ENCODE data around the gene IL1RN. TPM values are rescaled to one million over a fixed set of nuclear protein-coding genes. Genes with fewer than 3 reads are reported as not detected.

IL1RN gene
- total and polyA plus RNA-seq, 2 of the 13 experiments (the other 11 are each of a cell fraction or from before 2014, with no cell fraction given) = 21.2 to 101 TPM

DNA sequence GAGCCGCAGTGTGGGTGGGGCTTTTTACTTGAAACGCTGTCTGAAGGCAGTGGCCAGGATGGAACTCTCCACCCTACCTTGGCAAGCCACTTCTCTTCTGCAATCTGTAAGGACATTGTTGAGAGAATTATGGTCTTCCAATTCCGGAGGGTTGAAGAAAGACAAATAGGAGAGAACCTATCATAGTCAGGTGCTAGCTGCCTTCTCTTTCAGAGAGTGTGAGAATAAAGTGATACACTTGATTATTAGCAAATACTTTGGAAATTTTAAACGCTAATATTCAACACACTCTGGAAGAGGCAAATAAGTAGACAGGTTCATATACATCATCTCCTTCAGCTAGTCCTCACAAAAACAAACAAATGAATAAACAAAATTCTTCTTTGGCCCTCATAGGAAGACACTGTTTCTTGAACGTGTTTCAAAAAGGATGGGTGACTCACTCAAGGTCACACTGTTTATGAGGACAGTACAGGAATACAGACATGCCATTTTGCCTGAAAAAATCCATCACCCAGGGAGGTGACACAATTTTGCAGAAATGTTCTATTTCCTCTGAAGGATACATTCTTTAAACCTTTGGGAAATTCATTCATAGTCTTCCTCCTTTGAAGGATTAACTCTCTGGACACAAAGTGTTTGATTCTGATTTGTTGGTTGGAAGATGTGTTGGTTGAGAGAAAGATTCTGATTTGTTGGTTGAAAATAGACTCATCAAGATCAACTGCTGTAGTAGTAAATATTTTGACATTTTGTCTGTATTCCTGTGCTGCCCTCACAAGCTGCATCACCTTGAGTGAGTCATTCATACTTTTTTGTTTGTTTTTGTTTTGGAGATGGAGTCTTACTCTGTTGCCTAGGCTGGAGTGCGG lies 2.2 kb upstream of the IL1RN start (continued):
- TF ChIP-seq, protein P1, sequence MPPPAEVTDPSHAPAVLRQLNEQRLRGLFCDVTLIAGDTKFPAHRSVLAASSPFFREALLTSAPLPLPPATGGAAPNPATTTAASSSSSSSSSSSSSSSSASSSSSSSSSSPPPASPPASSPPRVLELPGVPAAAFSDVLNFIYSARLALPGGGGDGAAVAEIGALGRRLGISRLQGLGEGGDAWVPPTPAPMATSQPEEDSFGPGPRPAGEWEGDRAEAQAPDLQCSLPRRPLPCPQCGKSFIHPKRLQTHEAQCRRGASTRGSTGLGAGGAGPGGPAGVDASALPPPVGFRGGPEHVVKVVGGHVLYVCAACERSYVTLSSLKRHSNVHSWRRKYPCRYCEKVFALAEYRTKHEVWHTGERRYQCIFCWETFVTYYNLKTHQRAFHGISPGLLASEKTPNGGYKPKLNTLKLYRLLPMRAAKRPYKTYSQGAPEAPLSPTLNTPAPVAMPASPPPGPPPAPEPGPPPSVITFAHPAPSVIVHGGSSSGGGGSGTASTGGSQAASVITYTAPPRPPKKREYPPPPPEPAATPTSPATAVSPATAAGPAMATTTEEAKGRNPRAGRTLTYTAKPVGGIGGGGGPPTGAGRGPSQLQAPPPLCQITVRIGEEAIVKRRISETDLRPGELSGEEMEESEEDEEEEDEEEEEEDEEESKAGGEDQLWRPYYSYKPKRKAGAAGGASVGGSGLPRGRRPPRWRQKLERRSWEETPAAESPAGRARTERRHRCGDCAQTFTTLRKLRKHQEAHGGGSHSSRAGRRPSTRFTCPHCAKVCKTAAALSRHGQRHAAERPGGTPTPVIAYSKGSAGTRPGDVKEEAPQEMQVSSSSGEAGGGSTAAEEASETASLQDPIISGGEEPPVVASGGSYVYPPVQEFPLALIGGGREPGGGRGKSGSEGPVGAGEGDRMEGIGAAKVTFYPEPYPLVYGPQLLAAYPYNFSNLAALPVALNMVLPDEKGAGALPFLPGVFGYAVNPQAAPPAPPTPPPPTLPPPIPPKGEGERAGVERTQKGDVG (CRISPR knock-in tag; IDR thresholded peaks at IDR 0.05; ENCODE audit: borderline replicate concordance) = no peak
- TF ChIP-seq KDM3A (CRISPR knock-in tag; IDR thresholded peaks at IDR 0.05; ENCODE audit: low read depth) (no peak), CREM (IDR thresholded peaks at IDR 0.05) (no peak; the same call in 1 of the 2 replicates), CREM (CRISPR knock-in tag; IDR thresholded peaks at IDR 0.05) (no peak), TBL1XR1 (IDR thresholded peaks at IDR 0.05; ENCODE audit: borderline replicate concordance, low read length, partially characterized antibody) (no peak), ZSCAN20 (CRISPR knock-in tag; IDR thresholded peaks at IDR 0.05; ENCODE audit: borderline replicate concordance) (no peak), NR2F6 (IDR thresholded peaks at IDR 0.05) (no peak; the same call in 1 of the 2 replicates), NR2F6 (CRISPR knock-in tag; IDR thresholded peaks at IDR 0.05) (peak; percentile 20; the same call in 1 of the 2 replicates)
- TF ChIP-seq, protein P2, sequence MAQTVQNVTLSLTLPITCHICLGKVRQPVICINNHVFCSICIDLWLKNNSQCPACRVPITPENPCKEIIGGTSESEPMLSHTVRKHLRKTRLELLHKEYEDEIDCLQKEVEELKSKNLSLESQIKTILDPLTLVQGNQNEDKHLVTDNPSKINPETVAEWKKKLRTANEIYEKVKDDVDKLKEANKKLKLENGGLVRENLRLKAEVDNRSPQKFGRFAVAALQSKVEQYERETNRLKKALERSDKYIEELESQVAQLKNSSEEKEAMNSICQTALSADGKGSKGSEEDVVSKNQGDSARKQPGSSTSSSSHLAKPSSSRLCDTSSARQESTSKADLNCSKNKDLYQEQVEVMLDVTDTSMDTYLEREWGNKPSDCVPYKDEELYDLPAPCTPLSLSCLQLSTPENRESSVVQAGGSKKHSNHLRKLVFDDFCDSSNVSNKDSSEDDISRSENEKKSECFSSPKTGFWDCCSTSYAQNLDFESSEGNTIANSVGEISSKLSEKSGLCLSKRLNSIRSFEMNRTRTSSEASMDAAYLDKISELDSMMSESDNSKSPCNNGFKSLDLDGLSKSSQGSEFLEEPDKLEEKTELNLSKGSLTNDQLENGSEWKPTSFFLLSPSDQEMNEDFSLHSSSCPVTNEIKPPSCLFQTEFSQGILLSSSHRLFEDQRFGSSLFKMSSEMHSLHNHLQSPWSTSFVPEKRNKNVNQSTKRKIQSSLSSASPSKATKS (CRISPR knock-in tag; IDR thresholded peaks at IDR 0.05) = no peak
- TF ChIP-seq, protein P3, sequence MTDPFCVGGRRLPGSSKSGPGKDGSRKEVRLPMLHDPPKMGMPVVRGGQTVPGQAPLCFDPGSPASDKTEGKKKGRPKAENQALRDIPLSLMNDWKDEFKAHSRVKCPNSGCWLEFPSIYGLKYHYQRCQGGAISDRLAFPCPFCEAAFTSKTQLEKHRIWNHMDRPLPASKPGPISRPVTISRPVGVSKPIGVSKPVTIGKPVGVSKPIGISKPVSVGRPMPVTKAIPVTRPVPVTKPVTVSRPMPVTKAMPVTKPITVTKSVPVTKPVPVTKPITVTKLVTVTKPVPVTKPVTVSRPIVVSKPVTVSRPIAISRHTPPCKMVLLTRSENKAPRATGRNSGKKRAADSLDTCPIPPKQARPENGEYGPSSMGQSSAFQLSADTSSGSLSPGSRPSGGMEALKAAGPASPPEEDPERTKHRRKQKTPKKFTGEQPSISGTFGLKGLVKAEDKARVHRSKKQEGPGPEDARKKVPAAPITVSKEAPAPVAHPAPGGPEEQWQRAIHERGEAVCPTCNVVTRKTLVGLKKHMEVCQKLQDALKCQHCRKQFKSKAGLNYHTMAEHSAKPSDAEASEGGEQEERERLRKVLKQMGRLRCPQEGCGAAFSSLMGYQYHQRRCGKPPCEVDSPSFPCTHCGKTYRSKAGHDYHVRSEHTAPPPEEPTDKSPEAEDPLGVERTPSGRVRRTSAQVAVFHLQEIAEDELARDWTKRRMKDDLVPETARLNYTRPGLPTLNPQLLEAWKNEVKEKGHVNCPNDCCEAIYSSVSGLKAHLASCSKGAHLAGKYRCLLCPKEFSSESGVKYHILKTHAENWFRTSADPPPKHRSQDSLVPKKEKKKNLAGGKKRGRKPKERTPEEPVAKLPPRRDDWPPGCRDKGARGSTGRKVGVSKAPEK (CRISPR knock-in tag; IDR thresholded peaks at IDR 0.05; ENCODE audit: borderline replicate concordance) = no peak
- TF ChIP-seq, protein P4, sequence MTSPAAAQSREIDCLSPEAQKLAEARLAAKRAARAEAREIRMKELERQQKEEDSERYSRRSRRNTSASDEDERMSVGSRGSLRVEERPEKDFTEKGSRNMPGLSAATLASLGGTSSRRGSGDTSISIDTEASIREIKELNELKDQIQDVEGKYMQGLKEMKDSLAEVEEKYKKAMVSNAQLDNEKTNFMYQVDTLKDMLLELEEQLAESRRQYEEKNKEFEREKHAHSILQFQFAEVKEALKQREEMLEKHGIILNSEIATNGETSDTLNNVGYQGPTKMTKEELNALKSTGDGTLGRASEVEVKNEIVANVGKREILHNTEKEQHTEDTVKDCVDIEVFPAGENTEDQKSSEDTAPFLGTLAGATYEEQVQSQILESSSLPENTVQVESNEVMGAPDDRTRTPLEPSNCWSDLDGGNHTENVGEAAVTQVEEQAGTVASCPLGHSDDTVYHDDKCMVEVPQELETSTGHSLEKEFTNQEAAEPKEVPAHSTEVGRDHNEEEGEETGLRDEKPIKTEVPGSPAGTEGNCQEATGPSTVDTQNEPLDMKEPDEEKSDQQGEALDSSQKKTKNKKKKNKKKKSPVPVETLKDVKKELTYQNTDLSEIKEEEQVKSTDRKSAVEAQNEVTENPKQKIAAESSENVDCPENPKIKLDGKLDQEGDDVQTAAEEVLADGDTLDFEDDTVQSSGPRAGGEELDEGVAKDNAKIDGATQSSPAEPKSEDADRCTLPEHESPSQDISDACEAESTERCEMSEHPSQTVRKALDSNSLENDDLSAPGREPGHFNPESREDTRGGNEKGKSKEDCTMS (CRISPR knock-in tag; conservative IDR thresholded peaks at IDR 0.05) = no peak
